Stimulated activated effector memory CD8-positive, alpha-beta T cell treated with anti-CD3 and anti-CD28 coated beads, Interleukin-12 subunit alpha, Interleukin-12 subunit beta, amount 100 ng/mL, for 72 hours (primary cell): ENCODE results near the gene KIF26A.

Source experiments
- ATAC-seq: fragments of 150-1000 bp; cut with Tn5 transposase; 2 replicates; pipeline ENCODE4 v1.10.0; 2021
- DNase-seq, 2 donors: peaks; one replicate each; pipeline ENCODE4 v3.0.0; 2021 to 2022; ENCODE audit warnings: low spot score in 2 of 2
- H3K27ac Mint-ChIP-seq: one replicate; pipeline ENCODE4 v1.8.0; 2022; ENCODE audit warnings: mild to moderate bottlenecking, mixed read lengths
- H3K36me3 Mint-ChIP-seq: one replicate; pipeline ENCODE4 v1.8.0; 2022; ENCODE audit warnings: mild to moderate bottlenecking, mixed read lengths
- H3K4me1 Mint-ChIP-seq: one replicate; pipeline ENCODE4 v1.8.0; 2022; ENCODE audit warnings: mixed read lengths
- H3K4me3 Mint-ChIP-seq: one replicate; pipeline ENCODE4 v1.8.0; 2022; ENCODE audit warnings: mild to moderate bottlenecking, mixed read lengths
- H3K9me3 Mint-ChIP-seq: one replicate; pipeline ENCODE4 v1.8.0; 2022; ENCODE audit warnings: mixed read lengths

KIF26A gene

GRCh38 chr14:104098272-104099095 lies 39.9 kb upstream of the KIF26A start:
- ATAC-seq: no peak
- Mint-ChIP-seq H3K4me1 (peaks cover 7% of the 10 kb centered on the region), H3K27ac (no peak overlapping the region), H3K9me3 (no peaks in the 10 kb centered on the region), H3K4me3 (no peak overlapping the region), H3K36me3 (no peaks in the 10 kb centered on the region)
- no peak for DNase-seq

GRCh38 chr14:104099096-104100041 lies 39.0 kb upstream of the KIF26A start:
- H3K4me3 Mint-ChIP-seq: no peak overlapping the region
- H3K9me3 Mint-ChIP-seq: no peaks in the 10 kb centered on the region
- no peak for ATAC-seq
- DNase-seq: no peak
- peaks cover 4% of the 10 kb centered on the region for H3K4me1 Mint-ChIP-seq
- no peak overlapping the region for H3K27ac Mint-ChIP-seq
- no peaks in the 10 kb centered on the region for H3K36me3 Mint-ChIP-seq

- H3K36me3 Mint-ChIP-seq: no peaks in the 10 kb centered on the region
- H3K27ac Mint-ChIP-seq: no peak overlapping the region
- DNase-seq: no peak
- H3K9me3 Mint-ChIP-seq: no peaks in the 10 kb centered on the region
- no peak overlapping the region for H3K4me3 Mint-ChIP-seq
- no peaks in the 10 kb centered on the region for H3K4me1 Mint-ChIP-seq
- no peak for ATAC-seq
Observed at GRCh38 chr14:104100171-104101085, 38.0 kb upstream of the KIF26A start.

GRCh38 chr14:104101086-104101621 lies 37.2 kb upstream of the KIF26A start:
- Mint-ChIP-seq H3K9me3 (no peaks in the 10 kb centered on the region), H3K4me1 (no peaks in the 10 kb centered on the region), H3K4me3 (no peak overlapping the region), H3K36me3 (no peaks in the 10 kb centered on the region), H3K27ac (no peak overlapping the region)
- ATAC-seq (no peak), DNase-seq (no peak)

DNA sequence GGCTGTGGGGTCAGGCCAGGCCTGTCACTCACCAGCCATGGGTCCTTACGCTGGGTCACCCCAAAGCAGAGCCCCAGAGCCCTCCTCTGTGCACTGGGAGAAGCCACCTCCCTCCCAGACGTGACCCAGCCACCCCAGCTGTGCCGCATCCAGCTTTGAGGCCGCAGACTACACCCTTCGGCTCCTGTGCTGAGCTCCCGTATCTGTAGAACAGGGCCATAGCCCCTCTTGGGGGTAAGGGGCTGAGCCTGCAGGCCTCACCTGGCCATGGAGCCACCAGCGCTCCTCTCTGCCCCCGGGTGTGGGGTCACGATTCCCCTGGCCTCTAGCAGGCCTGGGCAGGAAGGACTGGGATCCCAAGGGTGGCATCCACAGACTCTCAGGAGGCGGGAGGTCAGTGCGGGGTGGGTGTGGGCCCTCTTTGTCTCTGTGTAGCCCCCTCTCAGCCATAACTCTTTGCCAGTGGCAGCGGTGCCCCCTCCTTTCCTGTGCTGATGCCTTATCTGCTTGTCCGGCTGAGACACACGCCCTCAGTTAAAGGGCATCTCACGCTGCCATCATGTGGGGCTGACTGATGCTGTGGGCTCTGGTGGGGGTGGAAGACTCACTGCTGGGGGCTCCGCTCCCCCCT lies 36.6 kb upstream of the KIF26A start:
- no peak overlapping the region for H3K4me3 Mint-ChIP-seq
- DNase-seq: no peak
- H3K27ac Mint-ChIP-seq: no peak overlapping the region
- H3K36me3 Mint-ChIP-seq: no peaks in the 10 kb centered on the region
- H3K9me3 Mint-ChIP-seq: no peaks in the 10 kb centered on the region
- no peaks in the 10 kb centered on the region for H3K4me1 Mint-ChIP-seq
- ATAC-seq: no peak

GRCh38 chr14:104102282-104102914 lies 36.0 kb upstream of the KIF26A start:
- DNase-seq: no peak
- H3K9me3 Mint-ChIP-seq: no peaks in the 10 kb centered on the region

GRCh38 chr14:104103061-104103445 lies 35.3 kb upstream of the KIF26A start:
- no peak for ATAC-seq
- no peak overlapping the region for H3K27ac Mint-ChIP-seq
- H3K4me1 Mint-ChIP-seq: peaks cover 4% of the 10 kb centered on the region
- DNase-seq: no peak
- no peaks in the 10 kb centered on the region for H3K9me3 Mint-ChIP-seq
- H3K36me3 Mint-ChIP-seq: no peaks in the 10 kb centered on the region
- no peak overlapping the region for H3K4me3 Mint-ChIP-seq

More at GRCh38 chr14:104102282-104102914, 36.0 kb upstream of the KIF26A start:
- no peak overlapping the region for H3K4me3 Mint-ChIP-seq
- H3K4me1 Mint-ChIP-seq: no peaks in the 10 kb centered on the region
- H3K27ac Mint-ChIP-seq: no peak overlapping the region
- no peak for ATAC-seq
- no peaks in the 10 kb centered on the region for H3K36me3 Mint-ChIP-seq

DNA sequence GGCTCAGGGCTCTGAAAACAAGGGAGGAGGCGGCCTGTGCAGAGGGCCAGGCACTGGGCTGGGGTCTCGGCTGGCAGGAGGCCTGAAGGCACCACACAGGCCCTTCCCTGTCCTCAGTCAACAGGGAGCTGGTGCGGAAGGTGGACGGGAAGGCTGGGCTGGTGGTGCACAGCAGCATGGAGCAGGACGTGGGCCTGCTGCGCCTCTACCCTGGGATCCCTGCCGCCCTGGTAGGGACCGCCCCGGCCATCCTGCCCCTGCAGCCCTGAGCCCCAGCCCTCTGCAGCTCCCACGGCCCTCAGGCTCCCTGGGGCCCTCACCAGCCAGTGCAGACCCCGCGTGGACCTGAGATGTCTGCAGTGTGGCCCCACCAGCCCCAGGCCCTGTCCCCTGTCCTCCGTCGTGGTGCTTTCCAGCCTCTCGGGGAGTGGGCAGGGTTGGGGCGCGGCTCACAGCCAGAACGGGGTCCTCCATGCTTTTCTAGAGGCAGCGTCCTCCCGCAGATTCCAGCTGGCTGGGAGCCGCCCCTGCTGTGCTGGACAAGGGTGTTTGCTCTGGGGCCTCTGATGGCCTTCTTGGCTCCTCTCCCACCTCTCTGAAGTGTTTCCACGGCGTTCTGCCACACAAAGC lies 34.8 kb upstream of the KIF26A start:
- ATAC-seq: no peak
- no peaks in the 10 kb centered on the region for H3K36me3 Mint-ChIP-seq
- DNase-seq: no peak
- peaks cover 4% of the 10 kb centered on the region for H3K4me1 Mint-ChIP-seq
- H3K27ac Mint-ChIP-seq: no peak overlapping the region
- H3K4me3 Mint-ChIP-seq: no peak overlapping the region
- no peaks in the 10 kb centered on the region for H3K9me3 Mint-ChIP-seq

GRCh38 chr14:104104076-104104901 lies 34.1 kb upstream of the KIF26A start:
- no peaks in the 10 kb centered on the region for H3K36me3 Mint-ChIP-seq
- H3K9me3 Mint-ChIP-seq: no peaks in the 10 kb centered on the region
- ATAC-seq (no peak), DNase-seq (no peak)
- peaks cover 4% of the 10 kb centered on the region for H3K4me1 Mint-ChIP-seq
- no peak overlapping the region for H3K4me3 Mint-ChIP-seq
- H3K27ac Mint-ChIP-seq: no peak overlapping the region

- DNase-seq: no peak
- H3K27ac Mint-ChIP-seq: no peak overlapping the region
- no peak for ATAC-seq
- peaks cover 4% of the 10 kb centered on the region for H3K4me1 Mint-ChIP-seq
- H3K9me3 Mint-ChIP-seq: no peaks in the 10 kb centered on the region
- H3K36me3 Mint-ChIP-seq: no peaks in the 10 kb centered on the region
- no peak overlapping the region for H3K4me3 Mint-ChIP-seq
Observed at GRCh38 chr14:104105071-104105821, 33.1 kb upstream of the KIF26A start.

DNA sequence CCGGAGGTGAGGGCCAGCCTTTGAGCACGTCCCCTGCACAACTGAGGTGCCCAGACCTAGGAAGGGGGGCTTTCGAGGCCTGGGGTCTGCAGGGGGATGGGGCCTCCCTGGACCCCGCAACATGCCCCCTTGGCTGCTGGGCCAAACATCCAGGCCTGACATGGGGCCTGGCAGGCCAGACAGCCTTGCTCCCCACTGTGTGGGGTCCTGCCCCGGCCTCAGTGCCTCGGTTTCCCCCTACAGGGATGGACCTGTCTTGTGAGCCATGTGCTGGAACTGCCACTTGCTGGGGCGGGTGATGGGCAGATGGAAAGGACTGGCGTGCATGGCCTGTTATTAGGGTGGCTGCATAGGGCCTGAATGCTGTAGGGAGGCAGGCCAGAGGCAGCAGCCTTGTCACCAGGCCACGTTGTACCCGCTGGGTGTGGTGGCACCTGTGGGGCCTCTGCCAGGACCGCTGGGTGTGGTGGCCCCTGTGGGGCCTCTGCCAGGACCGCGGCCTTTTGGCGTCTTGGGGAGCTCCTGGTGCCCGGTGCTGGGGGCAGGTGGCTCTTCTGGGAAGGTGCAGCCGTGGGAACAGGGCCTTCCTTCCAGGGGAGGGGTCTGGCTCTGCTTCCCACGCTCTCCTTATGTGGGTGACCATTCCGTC lies 32.4 kb upstream of the KIF26A start:
- no peak for DNase-seq
- Mint-ChIP-seq H3K9me3 (no peaks in the 10 kb centered on the region), H3K36me3 (no peaks in the 10 kb centered on the region), H3K27ac (no peak overlapping the region), H3K4me3 (no peak overlapping the region), H3K4me1 (peaks cover 4% of the 10 kb centered on the region)
- no peak for ATAC-seq

- Mint-ChIP-seq H3K4me1 (peaks cover 4% of the 10 kb centered on the region), H3K4me3 (no peak overlapping the region), H3K36me3 (no peaks in the 10 kb centered on the region), H3K9me3 (no peaks in the 10 kb centered on the region), H3K27ac (no peak overlapping the region)
- DNase-seq (no peak), ATAC-seq (no peak)
Observed at GRCh38 chr14:104106471-104106991, 31.9 kb upstream of the KIF26A start.
